SK-N-SH (cell line): ENCODE data around the gene AIMP1. TPM values are rescaled to one million over a fixed set of nuclear protein-coding genes. Genes with fewer than 3 reads are reported as not detected.

Experiments
- CTCF ChIA-PET: fragments of 300-600, 350-600 bp; formaldehyde crosslinking; extraction: SDS; loops from one replicate; lab custom pipeline; 2021; lab: Yijun Ruan, JAX
- POLR2A ChIA-PET: fragments of 350-600 bp; sonication (Branson Sonifier 250); formaldehyde crosslinking; extraction: SDS; loops from one replicate; lab custom pipeline; 2020; ENCODE audit warnings: antibody characterized with exemption, inconsistent platforms; lab: Yijun Ruan, JAX
- DNase-seq: peaks from one replicate; pipeline ENCODE4 v3.0.0; 2012
- H2AFZ ChIP-seq: fragments of 200-600 bp; sonication (generic); 2 replicates; pipeline ENCODE4 v1.8.1; 2016; ENCODE audit warnings: antibody characterized with exemption, mild to moderate bottlenecking, low read depth
- H3F3A ChIP-seq: fragments of 200-600 bp; sonication (generic); replicated peaks from 2 replicates; pipeline ENCODE3; 2016; ENCODE audit warnings: antibody characterized with exemption, mild to moderate bottlenecking; ENCODE audit not compliant: insufficient read depth
- H3K27ac ChIP-seq, 2 experiments: fragments of 200-500 bp in 1 of 2; fragments of 200-600 bp in 1 of 2; sonication (Bioruptor generic) in 1 of 2; sonication (generic), shearing (Covaris generic) in 1 of 2; 2 replicates each; pipeline versions ENCODE4 v1.5.1 to v1.6.1; 2014 to 2016; ENCODE audit warnings: low read depth in 2 of 2, inconsistent platforms in 1 of 2, low read length in 1 of 2, mild to moderate bottlenecking in 1 of 2, mixed read lengths in 1 of 2
- H3K27me3 ChIP-seq: fragments of 200-600 bp; sonication (generic), shearing (Covaris generic); 2 replicates; pipeline ENCODE4 v1.6.1; 2016; ENCODE audit warnings: mixed run types; ENCODE audit not compliant: insufficient read depth
- H3K36me3 ChIP-seq, 2 experiments: fragments of 200-500 bp in 1 of 2; fragments of 200-600 bp in 1 of 2; sonication (Bioruptor generic) in 1 of 2; sonication (generic) in 1 of 2; replicated peaks in 1 of 2; 2 replicates each; pipeline versions ENCODE3 to v1.5.1; 2014 to 2016; ENCODE audit warnings: low read length in 1 of 2, mild to moderate bottlenecking in 1 of 2; ENCODE audit not compliant: insufficient read depth in 2 of 2, control insufficient read depth in 1 of 2
- H3K4me1 ChIP-seq, 2 experiments: fragments of 200-500 bp in 1 of 2; fragments of 200-600 bp in 1 of 2; sonication (Bioruptor generic) in 1 of 2; sonication (generic), shearing (Covaris generic) in 1 of 2; 2 replicates each; pipeline versions ENCODE4 v1.5.1 to v1.6.1; 2014 to 2016; ENCODE audit warnings: low read depth in 1 of 2, low read length in 1 of 2, mixed run types in 1 of 2; ENCODE audit not compliant: insufficient read depth in 2 of 2, control insufficient read depth in 1 of 2
- H3K4me2 ChIP-seq: fragments of 200-600 bp; sonication (generic), shearing (Covaris generic); 2 replicates; pipeline ENCODE4 v1.6.1; 2017; ENCODE audit warnings: mixed run types
- H3K4me3 ChIP-seq, 2 experiments: fragments of 200-500 bp in 1 of 2; fragments of 200-600 bp in 1 of 2; sonication (Bioruptor generic) in 1 of 2; sonication (generic), shearing (Covaris generic) in 1 of 2; 2 replicates each; pipeline versions ENCODE4 v1.5.1 to v1.8.1; 2014 to 2016; ENCODE audit warnings: low read depth in 2 of 2, inconsistent platforms in 1 of 2, low read length in 1 of 2, mild to moderate bottlenecking in 1 of 2, mixed read lengths in 1 of 2, moderate library complexity in 1 of 2
- H3K79me2 ChIP-seq: fragments of 200-600 bp; sonication (generic); 2 replicates; pipeline ENCODE4 v1.8.1; 2017; ENCODE audit warnings: mild to moderate bottlenecking; ENCODE audit not compliant: insufficient read depth
- H3K9ac ChIP-seq: fragments of 200-600 bp; sonication (generic); 2 replicates; pipeline ENCODE4 v1.6.1; 2017; ENCODE audit warnings: mixed run types
- H3K9me2 ChIP-seq: fragments of 200-600 bp; sonication (generic); 2 replicates; pipeline ENCODE4 v1.6.1; 2017; ENCODE audit warnings: mixed run types
- H3K9me3 ChIP-seq: fragments of 200-600 bp; sonication (generic); 2 replicates; pipeline ENCODE4 v1.6.1; 2017; ENCODE audit warnings: mixed run types, mild to moderate bottlenecking, moderate library complexity
- H4K20me1 ChIP-seq: fragments of 200-600 bp; sonication (generic); 2 replicates; pipeline ENCODE4 v1.6.1; 2017; ENCODE audit warnings: mild to moderate bottlenecking, mixed run types; ENCODE audit not compliant: insufficient read depth
- EZH2phosphoT487 ChIP-seq: fragments of 200-600 bp; sonication (generic); IDR thresholded peaks from 2 replicates; pipeline ENCODE4 v1.6.1; 2017; ENCODE audit warnings: low read depth, mixed run types, mild to moderate bottlenecking, antibody characterized with exemption, moderate library complexity, borderline replicate concordance
- FOSL2 ChIP-seq: IDR thresholded peaks from 2 replicates; pipeline ENCODE4 v1.4.0; 2012; ENCODE audit warnings: low read depth, mild to moderate bottlenecking, moderate library complexity, borderline replicate concordance
- FOXJ3 ChIP-seq: sonication (generic); formaldehyde crosslinking; IDR thresholded peaks from 2 replicates; pipeline ENCODE4 v1.5.1; 2020; ENCODE audit warnings: mild to moderate bottlenecking, missing genetic modification reagents
- FOXM1 ChIP-seq: IDR thresholded peaks from 2 replicates; pipeline ENCODE4 v1.4.0; 2012; ENCODE audit warnings: low read depth, mild to moderate bottlenecking
- JUND ChIP-seq: IDR thresholded peaks from 2 replicates; pipeline ENCODE4 v1.4.0; 2012
- NFIC ChIP-seq: IDR thresholded peaks from 2 replicates; pipeline ENCODE4 v1.4.0; 2012; ENCODE audit warnings: borderline replicate concordance
- NRF1 ChIP-seq: IDR thresholded peaks from 2 replicates; pipeline ENCODE4 v1.6.1; 2012; ENCODE audit warnings: low read depth, mild to moderate bottlenecking, low read length
- RAD21 ChIP-seq: IDR thresholded peaks from 2 replicates; pipeline ENCODE4 v1.6.1; 2012; ENCODE audit warnings: mild to moderate bottlenecking, low read length
- RFX5 ChIP-seq: IDR thresholded peaks from 2 replicates; pipeline ENCODE4 v1.6.1; 2012; ENCODE audit warnings: mild to moderate bottlenecking, improper control_type of control experiment, low read length
- RXRA ChIP-seq: IDR thresholded peaks from 2 replicates; pipeline ENCODE4 v1.4.0; 2012; ENCODE audit warnings: low read depth, mild to moderate bottlenecking, borderline replicate concordance
- SIN3A ChIP-seq: IDR thresholded peaks from 2 replicates; pipeline ENCODE4 v1.6.1; 2012; ENCODE audit warnings: low read depth, mild to moderate bottlenecking, low read length, moderate library complexity, borderline replicate concordance
- SMC3 ChIP-seq: IDR thresholded peaks from 2 replicates; pipeline ENCODE4 v1.6.1; 2012; ENCODE audit warnings: low read depth, low read length, improper control_type of control experiment
- TCF12 ChIP-seq: IDR thresholded peaks from 2 replicates; pipeline ENCODE4 v1.4.0; 2012
- TEAD4 ChIP-seq: IDR thresholded peaks from 2 replicates; pipeline ENCODE4 v1.4.0; 2012; ENCODE audit warnings: mild to moderate bottlenecking, borderline replicate concordance; ENCODE audit not compliant: insufficient read depth
- USF1 ChIP-seq: IDR thresholded peaks from 2 replicates; pipeline ENCODE4 v1.4.0; 2012; ENCODE audit warnings: low read depth, borderline replicate concordance
- YY1 ChIP-seq: IDR thresholded peaks from 2 replicates; pipeline ENCODE4 v1.4.0; 2012; ENCODE audit warnings: low read depth, mild to moderate bottlenecking
- WGBS: methylation state at CpG from one replicate; pipeline ENCODE4 v1.1.6; 2017; ENCODE audit warnings: low lambda C conversion rate; 5-methylcytosine and 5-hydroxymethylcytosine counted together
- polyA plus RNA-seq, 3 experiments: library from polyadenylated mRNA; depleted of rRNA; stranded (reverse); fragments of >200 nt; gene quantifications; 2 replicates each; pipeline ENCODE4 v1.2.3, GENCODE V29; 2012
- TF ChIP-seq, protein P1 (sequence below): fragments of 150-350 bp; IDR thresholded peaks from 2 replicates; pipeline ENCODE4 v1.6.1; 2016; ENCODE audit warnings: mild to moderate bottlenecking, low read depth, low read length
- TF ChIP-seq, protein P2 (sequence below): IDR thresholded peaks from 2 replicates; pipeline ENCODE4 v1.4.0; 2012; ENCODE audit warnings: low read depth, borderline replicate concordance

Gene AIMP1
- polyA plus RNA-seq, 1 of the 3 experiments (the other 2 are of a cell fraction) = 14.0 TPM

- TF ChIP-seq FOXM1 = no peak
- no peak for TF ChIP-seq RXRA
- TF ChIP-seq NRF1 = no peak
- no peak for TF ChIP-seq RAD21
- TF ChIP-seq, protein P1, sequence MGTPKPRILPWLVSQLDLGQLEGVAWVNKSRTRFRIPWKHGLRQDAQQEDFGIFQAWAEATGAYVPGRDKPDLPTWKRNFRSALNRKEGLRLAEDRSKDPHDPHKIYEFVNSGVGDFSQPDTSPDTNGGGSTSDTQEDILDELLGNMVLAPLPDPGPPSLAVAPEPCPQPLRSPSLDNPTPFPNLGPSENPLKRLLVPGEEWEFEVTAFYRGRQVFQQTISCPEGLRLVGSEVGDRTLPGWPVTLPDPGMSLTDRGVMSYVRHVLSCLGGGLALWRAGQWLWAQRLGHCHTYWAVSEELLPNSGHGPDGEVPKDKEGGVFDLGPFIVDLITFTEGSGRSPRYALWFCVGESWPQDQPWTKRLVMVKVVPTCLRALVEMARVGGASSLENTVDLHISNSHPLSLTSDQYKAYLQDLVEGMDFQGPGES = no peak
- TF ChIP-seq USF1 = no peak
- no peak for TF ChIP-seq JUND
- TF ChIP-seq, protein P2, sequence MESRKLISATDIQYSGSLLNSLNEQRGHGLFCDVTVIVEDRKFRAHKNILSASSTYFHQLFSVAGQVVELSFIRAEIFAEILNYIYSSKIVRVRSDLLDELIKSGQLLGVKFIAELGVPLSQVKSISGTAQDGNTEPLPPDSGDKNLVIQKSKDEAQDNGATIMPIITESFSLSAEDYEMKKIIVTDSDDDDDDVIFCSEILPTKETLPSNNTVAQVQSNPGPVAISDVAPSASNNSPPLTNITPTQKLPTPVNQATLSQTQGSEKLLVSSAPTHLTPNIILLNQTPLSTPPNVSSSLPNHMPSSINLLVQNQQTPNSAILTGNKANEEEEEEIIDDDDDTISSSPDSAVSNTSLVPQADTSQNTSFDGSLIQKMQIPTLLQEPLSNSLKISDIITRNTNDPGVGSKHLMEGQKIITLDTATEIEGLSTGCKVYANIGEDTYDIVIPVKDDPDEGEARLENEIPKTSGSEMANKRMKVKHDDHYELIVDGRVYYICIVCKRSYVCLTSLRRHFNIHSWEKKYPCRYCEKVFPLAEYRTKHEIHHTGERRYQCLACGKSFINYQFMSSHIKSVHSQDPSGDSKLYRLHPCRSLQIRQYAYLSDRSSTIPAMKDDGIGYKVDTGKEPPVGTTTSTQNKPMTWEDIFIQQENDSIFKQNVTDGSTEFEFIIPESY = no peak
Observed at GRCh38 chr4:106315968-106316772, at the start of gene AIMP1, which contains the start of gene TBCK (continued).

- H2AFZ ChIP-seq = no peak overlapping the region
- POLR2A ChIA-PET = no interaction called here
- TF ChIP-seq SMC3 (no peak), TCF12 (0 out of 2 replicates have a peak, but pooled peaks have one; percentile 16)
- no peaks in the 10 kb centered on the region for H4K20me1 ChIP-seq
- H3K9me3 ChIP-seq = no peaks in the 10 kb centered on the region
- H3K4me2 ChIP-seq = no peak overlapping the region
- H3K9ac ChIP-seq = no peak overlapping the region
- H3K79me2 ChIP-seq = peaks cover 10% of the 10 kb centered on the region; the same call in 1 of the 2 replicates
- no peak overlapping the region for H3K4me3 ChIP-seq
- DNase-seq = no peak
- CTCF ChIA-PET = interaction anchor here (1.2 kb wide), 1 partner anchor 16 kb away, joined by 3 read pairs; no protein-coding TSS in a partner anchor
- H3K4me1 ChIP-seq = peaks cover 0 to 9% of the 10 kb centered on the region in 2 experiments; a peak in 2 of 4 replicates
- peaks cover 8% of the 10 kb centered on the region for H3F3A ChIP-seq
- H3K9me2 ChIP-seq = no peaks in the 10 kb centered on the region
- peaks cover 0 to 10% of the 10 kb centered on the region in 2 experiments for H3K36me3 ChIP-seq
- H3K27ac ChIP-seq = peak overlapping the region in 1 of 2 experiments; percentile 60; a peak in 1 of 4 replicates
- no peaks in the 10 kb centered on the region for H3K27me3 ChIP-seq
Observed at GRCh38 chr4:106268786-106269185, 47.6 kb upstream of the AIMP1 start.

DNA sequence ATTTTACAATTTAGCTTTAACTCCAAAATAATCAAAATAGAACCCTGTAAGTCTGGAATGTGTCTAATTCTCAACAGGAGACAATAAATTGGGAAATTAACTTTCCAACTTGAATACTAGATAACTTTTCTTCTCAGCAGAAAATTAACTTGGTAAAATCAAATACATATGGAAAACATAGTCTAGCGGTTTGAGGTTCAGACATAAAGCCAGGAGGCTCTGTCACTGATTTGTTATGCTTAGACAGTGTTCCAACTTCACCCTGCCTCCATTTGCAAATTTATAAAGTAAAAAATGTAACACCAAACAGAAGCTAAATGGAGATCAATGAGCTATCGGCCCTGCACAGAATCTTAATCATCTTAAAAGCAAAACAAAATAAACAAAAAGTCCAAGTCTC lies 46.6 kb upstream of the AIMP1 start:
- Histone ChIP-seq H3K27ac (peak overlapping the region in 1 of 2 experiments; percentile 58; a peak in 1 of 4 replicates), H3K9me2 (no peaks in the 10 kb centered on the region), H3K9ac (no peak overlapping the region), H2AFZ (no peak overlapping the region), H3K4me2 (no peak overlapping the region), H3K27me3 (no peaks in the 10 kb centered on the region), H3K36me3 (peaks cover 0 to 15% of the 10 kb centered on the region in 2 experiments), H4K20me1 (no peaks in the 10 kb centered on the region), H3K79me2 (peaks cover 10% of the 10 kb centered on the region; the same call in 1 of the 2 replicates), H3K4me1 (peaks cover 0 to 3% of the 10 kb centered on the region in 2 experiments; a peak in 2 of 4 replicates), H3K4me3 (no peak overlapping the region), H3K9me3 (no peaks in the 10 kb centered on the region), H3F3A (peaks cover 1% of the 10 kb centered on the region)
- POLR2A ChIA-PET = no interaction called here
- CTCF ChIA-PET = interaction anchor here (1.2 kb wide), 1 partner anchor 15 kb away, joined by 3 read pairs; no protein-coding TSS in a partner anchor
- TF ChIP-seq NFIC (no peak), SMC3 (no peak), FOXJ3 (CRISPR knock-in tag) (no peak), EZH2phosphoT487 (no peak), TEAD4 (no peak), FOSL2 (no peak), SIN3A (no peak), YY1 (no peak), RFX5 (no peak)
- TF ChIP-seq, protein P2 = no peak
- WGBS = 89% methylated on average over 2 of the region's 2 CpGs
- DNase-seq = no peak
